ENCODE measurements around the gene C16orf89. TPM values are rescaled to one million over a fixed set of nuclear protein-coding genes. Genes with fewer than 3 reads are reported as not detected.

C16orf89 gene
- total RNA-seq, 1 donor from 2014 or later: not detected

DNA sequence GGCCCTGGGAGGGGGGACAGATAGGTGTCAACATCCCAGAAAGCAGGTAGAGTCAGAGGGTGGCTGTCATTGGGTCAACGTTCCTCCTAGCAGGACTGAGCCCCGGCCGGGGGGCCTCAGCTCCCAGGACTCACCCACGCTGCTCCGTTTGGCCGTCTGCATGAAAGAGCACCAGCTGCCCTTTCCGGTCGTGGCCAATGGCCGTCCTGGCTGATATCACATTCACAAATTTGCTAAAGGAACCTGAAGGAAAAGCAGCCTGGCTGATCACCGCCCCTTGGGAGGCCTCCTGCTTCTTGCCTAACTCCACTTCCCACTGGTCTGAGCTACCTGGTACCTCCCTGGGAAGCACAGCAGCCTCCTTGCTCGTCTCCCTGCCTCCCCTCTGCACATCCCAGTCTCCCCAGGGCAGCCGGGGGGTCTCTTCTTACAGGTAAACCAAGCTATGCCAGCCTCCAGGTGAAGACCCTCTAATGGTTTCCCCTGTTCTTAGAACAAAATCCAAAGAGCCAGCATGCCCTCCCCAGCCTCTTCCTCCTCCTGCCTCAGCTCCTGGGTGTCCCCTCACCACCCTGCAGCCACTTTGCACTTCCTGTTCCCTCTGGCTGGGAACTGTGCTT, 35.4 kb downstream of the C16orf89 start:
- no peak for DNase-seq (ENCODE audit: low read depth in 2 of 2)

DNA sequence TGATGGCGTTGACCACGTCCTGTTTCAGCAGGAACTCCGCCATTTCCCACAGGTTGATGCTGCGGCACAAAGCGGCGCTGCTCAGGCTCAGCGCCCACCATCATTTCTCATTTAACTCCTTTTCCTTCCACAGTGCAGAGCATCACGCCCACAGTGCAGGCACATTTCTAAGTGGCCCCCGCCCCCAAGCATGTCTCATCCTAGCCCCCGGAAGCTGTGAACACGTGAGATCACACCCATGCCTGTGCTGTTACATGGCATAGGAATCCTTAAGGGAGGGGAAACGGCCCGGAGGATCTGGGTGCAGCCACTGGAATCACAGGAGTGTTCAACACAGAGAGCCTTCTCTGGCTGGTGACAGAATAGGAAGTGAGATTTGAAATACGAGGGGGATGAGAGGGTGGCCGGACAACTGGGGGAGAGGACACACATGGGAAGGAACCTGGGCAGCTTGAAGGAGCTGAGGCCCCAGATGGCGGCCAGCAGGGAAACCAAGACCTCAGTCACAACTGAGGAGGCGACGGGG, 36.7 kb downstream of the C16orf89 start:
- DNase-seq (ENCODE audit: low read depth in 2 of 2): no peak

DNA sequence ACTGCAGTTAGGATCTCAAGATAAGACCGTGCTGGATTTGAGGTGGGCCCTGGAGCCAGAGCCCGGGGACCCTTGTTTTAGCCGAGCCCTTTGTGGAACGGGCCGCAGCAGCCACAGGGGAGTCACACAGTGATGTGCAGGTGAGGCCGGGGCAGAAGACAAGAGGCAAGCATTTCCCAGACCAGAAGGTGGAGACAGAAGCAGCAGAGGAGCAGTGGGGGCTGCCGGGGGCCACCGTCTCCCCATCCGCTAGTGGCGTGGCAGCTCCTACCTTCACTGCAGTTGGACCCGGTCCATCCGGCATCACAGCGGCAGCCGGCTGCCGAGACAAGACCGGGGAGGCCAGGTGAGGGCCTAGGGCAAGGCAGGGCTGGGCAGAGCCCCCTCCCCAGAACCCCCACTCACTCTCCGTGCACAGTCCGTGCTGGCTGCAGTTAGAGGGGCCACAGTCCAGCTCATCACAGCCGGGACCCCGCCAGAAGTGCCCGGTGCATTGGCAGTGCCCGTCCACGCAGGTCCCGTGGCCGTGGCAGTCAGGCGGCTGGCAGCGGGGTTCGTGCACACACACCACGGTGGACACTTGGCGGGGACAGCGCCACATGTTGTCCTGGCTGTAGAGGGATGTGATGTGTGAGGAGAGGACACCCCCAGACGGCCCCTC, 38.1 kb downstream of the C16orf89 start:
- DNase-seq (ENCODE audit: low read depth in 2 of 2): no peak

DNA sequence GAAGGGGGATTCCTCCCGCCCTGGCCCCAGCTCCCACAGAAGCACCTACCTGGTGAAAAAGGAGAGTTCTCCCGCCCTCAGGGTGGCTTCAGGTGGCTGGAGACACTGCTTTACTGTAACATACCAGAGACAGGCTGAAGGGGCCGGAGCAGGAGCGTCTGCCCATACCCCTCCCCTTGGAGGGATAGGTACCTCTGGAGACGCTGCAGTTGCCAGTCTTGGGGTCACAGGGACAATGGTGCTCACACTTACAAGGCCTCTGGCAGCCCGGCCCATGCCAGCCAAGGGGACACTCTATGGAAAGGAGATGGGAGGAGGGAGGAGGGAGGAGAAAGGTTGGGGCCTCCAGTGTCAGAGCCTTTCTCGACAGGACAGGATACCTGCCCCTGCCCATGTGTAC, 38.7 kb downstream of the C16orf89 start:
- no peak for DNase-seq (ENCODE audit: low read depth in 2 of 2)

DNA sequence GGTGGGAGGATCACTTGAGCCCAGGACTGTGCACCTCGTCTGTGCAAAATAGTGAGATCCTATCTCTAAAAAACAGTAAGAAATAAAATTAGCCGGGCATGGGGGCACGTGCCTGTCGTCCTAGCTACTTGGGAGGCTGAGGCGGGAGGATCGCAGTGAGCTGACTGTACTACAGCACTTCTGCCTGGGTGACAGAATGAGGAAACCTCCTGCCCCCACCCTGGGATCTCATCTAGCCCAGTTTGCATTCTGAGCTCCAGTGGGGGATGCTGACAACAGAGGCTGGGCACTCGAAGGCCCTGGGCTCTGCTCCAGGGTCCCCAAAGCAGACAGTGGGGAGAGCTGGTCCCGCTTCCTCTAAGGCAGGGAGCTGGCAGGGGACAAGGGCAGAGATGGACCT, 39.1 kb downstream of the C16orf89 start:
- DNase-seq (ENCODE audit: low read depth in 2 of 2): no peak

DNA sequence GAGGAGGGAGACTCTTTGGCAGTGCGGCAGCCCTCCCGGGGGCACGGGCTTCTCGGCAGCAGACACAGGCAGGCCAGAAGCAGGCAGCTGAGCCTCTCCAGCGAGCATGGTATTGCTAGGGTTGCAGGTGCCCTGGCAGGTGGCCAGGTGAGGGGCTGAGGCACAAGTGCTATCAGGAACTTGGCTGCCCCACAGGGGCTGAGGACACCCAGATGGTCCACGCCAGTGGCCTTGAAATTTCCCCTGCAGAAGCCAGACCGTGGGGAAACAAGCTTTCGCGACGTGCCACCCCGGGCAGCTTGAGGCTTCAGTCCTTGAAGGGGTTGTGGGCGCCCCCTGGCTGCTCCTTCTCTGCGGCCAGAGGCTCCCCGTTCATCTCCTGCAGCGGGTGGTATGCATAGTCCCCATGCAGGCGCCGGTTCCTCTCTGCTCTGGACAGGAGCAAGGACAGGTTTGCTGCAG, 40.6 kb downstream of the C16orf89 start:
- DNase-seq (ENCODE audit: low read depth in 2 of 2): peak in 1 of 2 donors; percentile 23

DNA sequence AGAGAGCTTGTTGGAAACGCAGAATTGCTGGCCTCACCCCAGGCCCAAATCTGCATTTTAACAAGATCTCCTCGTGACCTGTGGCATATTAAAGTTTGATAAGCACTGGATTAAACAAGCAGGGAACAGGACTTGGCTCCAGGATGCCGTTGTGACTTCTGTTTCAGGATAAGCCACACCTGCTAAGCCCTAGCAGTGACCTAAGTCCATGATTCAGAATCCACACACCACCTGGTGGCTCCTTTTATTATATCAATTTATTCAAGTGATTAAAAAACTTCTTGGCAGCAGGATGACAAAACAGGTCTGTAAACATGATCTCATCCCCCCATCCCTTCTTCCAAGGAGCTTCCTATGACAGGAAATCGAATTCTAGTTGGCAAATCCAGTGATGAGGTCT, 41.1 kb downstream of the C16orf89 start:
- peak; percentile 21 to 36 for DNase-seq (ENCODE audit: low read depth in 2 of 2)

DNA sequence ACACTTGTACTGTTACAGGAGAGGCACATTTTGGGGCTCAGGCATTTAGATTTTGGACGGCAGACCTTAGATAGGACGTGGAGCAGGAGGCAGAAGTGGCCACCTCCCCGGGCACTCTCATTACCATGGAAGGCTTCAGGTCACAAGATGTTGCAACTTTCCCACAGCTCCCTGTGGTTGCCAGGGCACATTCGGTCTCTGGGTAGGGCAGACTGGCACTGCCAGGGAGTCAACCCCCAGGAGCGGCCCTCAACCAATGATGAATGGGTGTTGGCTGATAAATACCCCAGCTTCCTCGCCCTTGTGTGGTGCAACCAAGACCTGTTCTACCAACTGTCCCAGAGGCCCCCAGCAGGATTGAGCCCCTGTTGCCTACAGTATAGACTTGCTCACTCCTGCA, 43.2 kb downstream of the C16orf89 start:
- DNase-seq (ENCODE audit: low read depth in 2 of 2): no peak

DNA sequence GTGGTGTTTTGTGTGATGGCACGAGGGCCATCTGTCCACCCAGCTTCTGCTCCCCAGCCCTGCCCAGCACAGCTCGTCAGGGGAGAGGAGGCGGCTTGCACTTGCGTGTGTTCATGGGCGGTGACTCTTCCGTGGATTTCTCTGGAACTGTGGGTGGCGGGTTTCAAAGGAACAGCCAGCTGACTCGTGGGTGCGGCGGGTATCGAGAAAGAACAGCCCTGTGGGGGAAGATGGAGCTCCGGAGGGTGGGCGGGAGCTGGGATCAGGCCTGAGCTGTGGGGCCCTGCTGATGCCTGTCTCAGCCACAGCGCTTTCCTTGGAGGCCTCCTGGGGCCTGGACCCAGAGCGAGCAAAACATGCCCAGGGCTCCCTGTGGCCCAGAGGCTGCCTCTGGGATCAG, 45.2 kb downstream of the C16orf89 start:
- no peak for DNase-seq (ENCODE audit: low read depth in 2 of 2)

DNA sequence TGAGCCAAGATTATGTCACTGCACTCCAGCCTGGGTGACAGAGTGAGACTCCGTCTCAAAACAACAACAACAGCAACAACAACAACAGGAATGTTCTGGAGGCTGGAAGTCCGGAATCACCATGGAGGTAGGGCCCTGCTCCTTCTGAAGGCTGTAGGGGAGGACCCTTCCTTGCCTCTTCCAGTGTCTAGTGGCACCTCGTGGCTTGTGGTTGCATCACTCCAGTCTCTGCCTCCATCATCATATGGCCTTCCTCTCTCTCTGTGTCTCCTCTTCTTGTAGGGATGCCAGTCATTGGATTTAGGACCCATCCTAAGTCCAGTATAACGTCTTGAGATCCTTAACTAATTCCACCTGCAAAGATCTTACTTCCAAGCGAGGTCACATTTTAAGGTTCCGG, 46.0 kb downstream of the C16orf89 start:
- no peak for DNase-seq (ENCODE audit: low read depth in 2 of 2)

DNA sequence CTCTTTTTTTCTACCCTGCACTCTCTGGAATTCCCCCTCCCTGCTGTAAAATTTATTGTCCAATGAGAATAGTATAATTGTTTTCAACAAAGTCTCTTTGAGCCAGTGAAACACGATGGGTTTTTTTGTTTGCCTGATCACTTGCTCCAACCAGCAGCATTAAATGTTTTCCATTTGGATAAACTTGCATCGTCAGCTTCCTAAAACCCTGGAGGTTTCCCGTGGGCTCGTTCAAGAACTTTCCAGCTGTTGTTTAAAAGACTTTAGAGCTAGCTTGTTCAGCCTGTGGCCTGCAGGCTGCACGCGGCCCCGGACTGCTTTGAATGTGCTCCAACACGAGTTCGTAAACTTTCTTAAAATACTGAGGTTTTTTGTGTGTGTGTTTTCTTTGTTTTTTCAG, 47.0 kb downstream of the C16orf89 start:
- no peak for DNase-seq (ENCODE audit: low read depth in 2 of 2)

DNA sequence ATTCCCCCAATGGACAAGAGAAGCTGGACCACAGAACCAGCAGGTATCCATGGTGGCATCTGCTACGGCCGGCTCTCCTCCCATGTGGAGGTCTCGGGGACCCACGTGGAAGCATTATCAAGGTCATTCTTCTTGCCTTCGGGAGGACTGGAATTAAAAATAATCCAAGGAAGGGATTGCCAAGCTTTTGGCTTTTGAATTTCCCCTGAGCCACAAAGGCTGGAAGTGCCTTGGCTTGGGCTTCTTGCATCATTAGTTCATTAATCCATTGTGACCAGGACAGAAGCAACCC, 48.1 kb downstream of the C16orf89 start:
- no peak for DNase-seq (ENCODE audit: low read depth in 2 of 2)

DNA sequence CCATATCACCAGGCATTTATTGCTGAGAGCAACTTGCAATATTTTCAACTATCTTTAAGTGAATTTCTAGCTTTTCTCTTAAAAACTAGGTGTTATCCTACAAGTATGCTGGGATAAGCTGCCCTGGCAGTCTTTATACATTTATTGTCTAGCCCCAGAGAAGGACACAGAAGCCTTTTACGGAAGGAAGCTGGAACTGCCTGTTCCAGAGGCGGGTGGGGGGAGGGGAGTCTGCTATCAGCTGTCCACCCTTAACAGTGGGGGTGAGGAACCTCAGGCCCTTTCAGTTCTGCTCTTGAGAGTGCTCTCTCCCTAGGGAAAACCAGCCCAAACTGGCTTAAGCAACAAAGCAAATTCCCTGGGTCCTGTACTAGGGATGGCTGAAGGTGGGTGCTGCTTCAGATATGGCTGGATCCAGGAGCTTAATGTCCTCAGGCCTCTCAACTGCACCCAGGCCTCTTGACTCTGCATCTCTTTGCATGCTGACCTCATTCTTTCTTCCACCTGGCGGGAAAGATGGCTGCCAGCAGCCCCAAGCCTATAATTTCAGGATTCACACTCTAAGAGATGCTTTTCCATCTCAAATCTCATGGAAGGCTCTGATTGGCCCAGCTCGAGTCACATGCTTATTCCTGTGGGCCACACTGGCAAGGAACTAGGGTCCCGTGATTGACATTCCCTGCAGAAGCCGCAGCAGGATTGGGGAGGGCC, 48.6 kb downstream of the C16orf89 start:
- DNase-seq (ENCODE audit: low read depth in 2 of 2): no peak

DNA sequence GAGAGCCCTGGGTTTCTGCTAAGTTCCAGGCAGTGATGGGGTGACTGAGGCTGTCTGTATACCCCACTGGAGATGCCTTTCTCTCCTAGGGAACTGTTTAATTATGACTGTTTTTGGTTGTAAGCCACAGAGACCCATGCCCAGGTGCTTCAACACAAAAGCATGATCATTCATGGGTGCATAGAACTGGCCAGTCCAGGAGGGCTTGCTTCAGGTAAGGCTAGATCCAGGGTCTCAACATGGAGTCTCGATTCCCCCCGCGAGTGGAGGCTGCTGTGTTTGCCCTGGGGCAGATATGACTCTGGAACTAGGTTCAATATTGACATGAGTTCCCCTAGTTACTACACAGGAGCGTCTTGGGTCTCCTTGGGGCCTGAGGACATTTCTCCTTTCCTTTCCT, 49.9 kb downstream of the C16orf89 start:
- no peak for DNase-seq (ENCODE audit: low read depth in 2 of 2)

DNA sequence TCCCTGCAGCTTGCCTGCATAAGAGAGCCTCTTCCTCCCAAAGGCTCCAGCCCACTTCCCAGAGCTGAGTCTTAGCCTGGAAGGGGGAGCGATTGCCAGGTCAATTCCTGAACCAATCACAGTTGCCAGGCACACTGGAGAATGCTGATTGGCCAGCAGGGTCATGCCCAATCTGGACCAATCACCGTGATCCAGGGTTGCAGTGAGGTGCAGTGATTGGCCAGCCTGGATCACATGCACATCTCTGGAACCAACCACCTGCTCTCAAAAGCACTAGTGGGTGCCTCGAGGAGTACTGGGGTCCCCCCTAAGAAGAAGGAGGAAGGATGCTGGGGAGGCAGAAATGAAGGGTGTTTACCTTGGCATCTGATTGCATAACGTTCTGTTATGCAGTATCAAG, 50.4 kb downstream of the C16orf89 start:
- DNase-seq (ENCODE audit: low read depth in 2 of 2): no peak

DNA sequence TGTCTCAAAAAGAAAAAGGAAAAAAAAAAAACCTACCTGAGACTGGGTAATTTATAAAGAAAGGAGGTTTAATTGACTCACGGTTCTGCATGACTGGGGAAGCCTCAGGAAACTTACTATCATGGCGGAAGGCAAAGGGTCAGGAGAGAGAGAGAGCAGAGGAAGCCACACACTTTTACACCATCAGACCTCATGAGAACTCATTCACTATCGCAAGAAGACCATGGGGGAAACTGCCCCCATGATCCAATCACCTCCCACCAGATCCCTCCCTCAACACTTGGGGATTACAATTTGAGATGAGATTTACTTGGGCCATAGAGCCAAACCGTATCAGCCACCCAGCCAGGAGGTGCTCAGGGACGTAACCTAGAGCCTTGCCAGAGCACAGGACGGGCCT, 52.9 kb downstream of the C16orf89 start:
- DNase-seq (ENCODE audit: low read depth in 2 of 2): no peak

DNA sequence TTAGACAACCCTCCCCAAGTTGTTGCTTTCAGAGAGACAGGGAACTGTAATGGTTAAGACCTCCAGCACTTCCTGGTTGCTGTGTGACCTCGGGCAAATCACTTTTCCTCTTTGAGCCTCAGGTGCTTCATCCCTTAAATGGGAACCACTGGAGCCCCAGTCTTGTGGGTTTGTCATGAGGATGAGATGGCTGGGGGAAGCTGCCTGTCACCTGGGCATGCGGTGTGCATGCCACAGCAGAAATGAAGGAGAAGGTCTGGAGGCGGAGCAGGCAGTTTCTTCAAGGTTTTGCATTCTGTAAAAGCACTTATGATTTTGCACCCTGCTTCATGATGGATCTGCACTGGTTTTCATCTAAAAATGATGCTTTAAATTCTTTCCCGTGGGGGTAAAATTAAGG, 54.1 kb downstream of the C16orf89 start:
- DNase-seq (ENCODE audit: low read depth in 2 of 2): no peak

DNA sequence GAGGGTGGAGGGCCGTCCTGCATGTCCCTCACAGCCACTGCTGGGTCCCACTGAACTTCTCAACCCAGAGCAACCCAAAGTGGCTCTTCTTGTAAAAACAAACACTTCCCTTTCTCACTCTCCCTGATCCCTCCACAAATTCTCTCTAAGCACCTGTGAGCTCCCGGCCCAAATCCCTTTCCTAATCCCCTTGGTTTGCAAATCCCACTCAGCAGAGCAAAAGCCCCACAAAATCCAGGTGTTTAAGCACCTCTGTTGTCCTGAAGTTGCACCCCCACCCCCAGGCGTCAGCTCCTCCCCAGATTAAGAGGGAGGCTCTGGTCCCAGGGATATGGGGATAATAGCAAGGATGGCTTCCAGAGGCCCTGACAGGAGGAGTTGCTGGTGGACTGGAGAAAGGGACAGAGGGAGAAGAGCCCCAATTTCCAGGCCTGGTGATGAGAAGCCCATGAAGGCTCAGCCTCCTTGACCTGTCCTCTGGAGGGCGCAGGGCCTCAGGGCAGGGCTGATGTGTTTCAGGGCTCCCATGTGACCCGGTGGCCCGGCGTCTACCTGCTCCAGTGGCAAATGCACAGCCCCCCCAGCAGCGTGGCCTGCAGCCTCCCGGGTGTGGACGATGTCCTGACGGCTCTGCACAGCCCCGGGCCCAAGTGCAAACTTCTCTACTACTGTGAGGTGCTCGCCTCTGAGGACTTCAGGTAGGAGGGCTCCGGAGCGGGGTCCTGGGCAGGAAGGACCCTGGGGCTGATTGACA, 55.0 kb downstream of the C16orf89 start:
- DNase-seq (ENCODE audit: low read depth in 2 of 2): no peak

DNA sequence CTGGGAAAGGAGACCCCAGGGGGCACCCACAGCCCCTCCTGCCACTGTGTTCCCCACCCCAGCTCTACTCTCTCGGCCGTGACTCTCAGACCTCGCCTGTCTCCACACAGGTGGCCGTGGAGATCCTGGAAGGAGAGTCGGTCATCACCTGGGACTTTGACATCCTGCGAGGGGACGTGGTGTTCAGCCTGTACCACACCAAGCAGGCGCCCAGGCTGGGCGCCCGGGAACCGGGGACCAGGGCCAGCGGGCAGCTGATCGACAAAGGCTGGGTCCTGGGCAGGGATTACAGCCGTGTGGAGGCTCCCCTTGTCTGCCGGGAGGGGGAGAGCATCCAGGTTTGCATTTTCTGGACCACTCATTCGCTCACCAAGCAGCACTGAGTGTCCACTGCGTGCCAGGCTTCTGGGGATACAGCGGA, 57.4 kb downstream of the C16orf89 start:
- DNase-seq (ENCODE audit: low read depth in 2 of 2): no peak

DNA sequence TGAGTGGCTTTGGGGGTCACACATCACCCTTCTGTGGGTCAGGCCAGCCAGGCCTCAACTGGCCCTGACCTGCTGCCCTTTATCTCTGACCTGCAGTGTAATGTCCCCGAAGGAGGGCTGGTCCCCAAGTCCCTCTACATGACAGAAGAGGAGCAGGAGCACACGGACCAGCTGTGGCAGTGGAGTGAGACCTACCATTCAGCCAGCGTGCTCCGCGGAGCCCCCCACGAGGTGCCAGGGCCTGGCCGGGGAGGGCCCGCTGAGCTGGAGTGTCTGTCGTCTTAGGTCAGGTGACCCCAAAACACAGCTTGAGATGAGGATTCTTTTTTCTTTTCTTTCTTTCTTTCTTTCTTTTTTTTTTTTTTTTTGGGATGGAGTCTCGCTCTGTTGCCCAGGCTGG, 58.5 kb downstream of the C16orf89 start:
- no peak for DNase-seq (ENCODE audit: low read depth in 2 of 2)

DNA sequence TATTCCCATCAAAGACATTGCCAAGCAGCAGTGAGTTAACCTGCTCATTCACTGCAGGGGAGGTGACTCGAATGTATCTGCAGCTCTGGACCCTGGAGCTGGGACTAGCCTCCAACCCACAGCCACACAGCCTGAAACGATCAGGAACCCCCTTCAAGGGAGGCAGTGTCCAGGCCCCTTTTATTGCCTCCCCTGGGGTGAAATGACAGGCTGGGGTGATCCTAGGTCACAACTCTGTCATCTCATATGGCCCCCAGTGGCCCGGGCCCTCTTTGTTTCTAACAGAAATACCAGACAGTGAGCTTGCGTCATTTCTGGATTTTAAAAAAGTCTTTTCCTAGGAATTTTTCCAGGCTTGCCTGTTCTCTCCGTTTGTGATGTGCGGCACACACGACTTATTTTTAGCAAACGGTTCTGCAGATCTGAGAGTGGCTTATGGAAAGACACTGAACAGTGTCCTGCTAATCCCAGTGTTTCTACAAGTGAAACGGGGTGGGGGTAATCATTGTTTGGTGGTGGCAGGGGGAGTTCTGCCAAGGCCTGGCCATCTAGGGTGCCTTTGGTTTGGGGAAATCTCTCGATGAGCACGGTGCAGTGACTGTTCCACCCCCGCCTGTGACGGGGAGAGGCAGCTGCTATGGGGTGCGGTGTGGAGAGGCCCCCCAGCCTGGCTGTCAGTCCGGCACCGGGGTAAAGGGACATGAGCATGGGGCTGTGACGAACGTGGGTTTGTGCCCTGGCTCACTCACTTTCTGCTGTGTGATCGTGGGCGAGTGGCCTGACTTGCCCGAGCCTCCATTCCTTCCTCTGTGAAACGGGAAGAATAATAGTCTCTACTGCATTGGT, 59.2 kb downstream of the C16orf89 start:
- DNase-seq (ENCODE audit: low read depth in 2 of 2): no peak
